SK-N-SH treated with all-trans-retinoic acid at 6 μM for 48 hours (cell line): Measurements from ENCODE around the gene PHF2.

Experiments used
- ESRRG ChIP-seq: fragments of 250-450 bp; sonication (Bioruptor Pico); IDR thresholded peaks from 2 replicates; pipeline ENCODE4 v1.6.1; 2021; ENCODE audit warnings: mild to moderate bottlenecking
- ISL1 ChIP-seq: fragments of 250-450 bp; sonication (Bioruptor Pico); IDR thresholded peaks from 2 replicates; pipeline ENCODE4 v2.1.2; 2022; ENCODE audit warnings: mild to moderate bottlenecking, moderate library complexity
- OSR1 ChIP-seq: fragments of 250-450 bp; sonication (Bioruptor Pico); IDR thresholded peaks from 2 replicates; pipeline ENCODE4 v1.8.0; 2022; ENCODE audit warnings: moderate library complexity, mild to moderate bottlenecking, inconsistent platforms
- TCF4 ChIP-seq: fragments of 250-450 bp; sonication (Bioruptor Pico); IDR thresholded peaks from 2 replicates; pipeline ENCODE4 v1.8.0; 2021; ENCODE audit warnings: mild to moderate bottlenecking, moderate library complexity, borderline replicate concordance
- ZNF565 ChIP-seq: fragments of 450-650 bp; formaldehyde crosslinking; conservative IDR thresholded peaks from 2 replicates; pipeline ENCODE4 v1.5.0; 2020; ENCODE audit warnings: low read depth, mild to moderate bottlenecking, moderate library complexity
- TF ChIP-seq, protein P1 (sequence below): fragments of 250-450 bp; sonication (Bioruptor Pico); IDR thresholded peaks from 2 replicates; pipeline ENCODE4 v1.8.0; 2020; ENCODE audit warnings: mild to moderate bottlenecking, moderate library complexity, borderline replicate concordance

DNA sequence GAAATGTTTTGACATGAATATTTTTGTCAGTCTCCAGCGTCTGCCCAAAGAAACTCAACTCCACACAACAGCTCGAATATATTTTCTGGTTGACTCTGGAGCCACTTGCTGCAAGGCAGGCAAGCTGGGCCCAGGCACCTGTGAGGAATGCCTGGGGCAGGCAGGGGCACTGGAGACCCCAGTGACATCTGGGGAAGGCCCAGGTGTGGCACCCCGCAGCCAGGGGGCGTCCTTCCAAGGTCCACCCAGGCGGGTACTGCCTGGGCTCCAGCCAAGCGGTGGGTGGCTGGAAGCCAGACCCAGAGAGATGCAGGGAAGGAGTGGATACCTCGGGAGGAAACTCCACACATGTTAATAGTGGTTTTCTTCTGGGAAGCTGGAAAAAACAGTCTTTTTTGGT, 125.9 kb downstream of the PHF2 start:
- TF ChIP-seq TCF4 (CRISPR knock-in tag) (no peak), ESRRG (no peak), ISL1 (no peak), OSR1 (no peak), ZNF565 (CRISPR knock-in tag) (no peak)
- TF ChIP-seq, protein P1, sequence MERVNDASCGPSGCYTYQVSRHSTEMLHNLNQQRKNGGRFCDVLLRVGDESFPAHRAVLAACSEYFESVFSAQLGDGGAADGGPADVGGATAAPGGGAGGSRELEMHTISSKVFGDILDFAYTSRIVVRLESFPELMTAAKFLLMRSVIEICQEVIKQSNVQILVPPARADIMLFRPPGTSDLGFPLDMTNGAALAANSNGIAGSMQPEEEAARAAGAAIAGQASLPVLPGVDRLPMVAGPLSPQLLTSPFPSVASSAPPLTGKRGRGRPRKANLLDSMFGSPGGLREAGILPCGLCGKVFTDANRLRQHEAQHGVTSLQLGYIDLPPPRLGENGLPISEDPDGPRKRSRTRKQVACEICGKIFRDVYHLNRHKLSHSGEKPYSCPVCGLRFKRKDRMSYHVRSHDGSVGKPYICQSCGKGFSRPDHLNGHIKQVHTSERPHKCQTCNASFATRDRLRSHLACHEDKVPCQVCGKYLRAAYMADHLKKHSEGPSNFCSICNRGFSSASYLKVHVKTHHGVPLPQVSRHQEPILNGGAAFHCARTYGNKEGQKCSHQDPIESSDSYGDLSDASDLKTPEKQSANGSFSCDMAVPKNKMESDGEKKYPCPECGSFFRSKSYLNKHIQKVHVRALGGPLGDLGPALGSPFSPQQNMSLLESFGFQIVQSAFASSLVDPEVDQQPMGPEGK (CRISPR knock-in tag) = no peak
